ENCODE data around the gene TNS1.

Gene TNS1

DNA sequence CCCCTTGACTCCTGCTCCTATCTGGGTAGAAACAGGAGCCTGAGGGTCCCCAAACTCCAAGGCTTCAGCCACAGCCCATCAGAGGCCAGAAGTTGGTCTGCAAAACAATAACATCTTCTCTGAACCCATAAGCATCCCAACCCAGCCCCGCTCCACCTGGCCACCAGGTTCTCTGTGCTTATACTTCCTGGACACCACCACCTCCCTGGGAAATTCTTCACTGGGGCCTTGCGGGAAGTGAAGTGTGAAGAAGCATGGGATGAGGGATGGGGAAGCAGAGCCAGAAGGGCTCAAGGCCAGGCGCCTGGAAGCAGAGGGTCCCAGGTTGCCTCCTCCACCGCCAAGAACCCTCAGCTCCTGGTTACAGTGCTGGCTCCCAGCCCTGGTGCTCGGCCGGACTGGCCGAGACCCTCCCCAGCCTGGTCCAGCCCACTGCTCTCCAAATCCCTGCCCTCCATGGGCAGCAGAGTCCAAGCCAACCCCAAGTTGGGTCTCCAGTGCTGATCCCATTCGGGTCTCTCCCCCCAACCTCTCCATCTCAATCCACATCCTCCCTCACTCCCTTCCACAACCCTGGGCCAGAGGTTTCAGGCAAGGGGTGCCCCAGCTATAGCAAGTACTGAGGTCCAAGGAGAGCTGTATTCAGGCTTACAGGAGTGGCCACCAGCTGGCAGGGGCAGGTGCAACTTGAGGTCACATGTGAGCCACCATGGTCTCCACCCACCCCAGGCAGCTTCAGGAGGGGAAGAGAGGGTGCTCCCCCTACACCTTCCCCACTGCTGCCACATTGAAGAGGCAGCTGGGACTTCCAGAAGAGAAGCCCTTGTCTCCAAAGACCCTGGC is 60.7 kb downstream of the TNS1 start:
- DNase-seq, result no peak

GRCh38 chr2:217941339-217941738 is 61.5 kb downstream of the TNS1 start:
- no peak for DNase-seq

DNA sequence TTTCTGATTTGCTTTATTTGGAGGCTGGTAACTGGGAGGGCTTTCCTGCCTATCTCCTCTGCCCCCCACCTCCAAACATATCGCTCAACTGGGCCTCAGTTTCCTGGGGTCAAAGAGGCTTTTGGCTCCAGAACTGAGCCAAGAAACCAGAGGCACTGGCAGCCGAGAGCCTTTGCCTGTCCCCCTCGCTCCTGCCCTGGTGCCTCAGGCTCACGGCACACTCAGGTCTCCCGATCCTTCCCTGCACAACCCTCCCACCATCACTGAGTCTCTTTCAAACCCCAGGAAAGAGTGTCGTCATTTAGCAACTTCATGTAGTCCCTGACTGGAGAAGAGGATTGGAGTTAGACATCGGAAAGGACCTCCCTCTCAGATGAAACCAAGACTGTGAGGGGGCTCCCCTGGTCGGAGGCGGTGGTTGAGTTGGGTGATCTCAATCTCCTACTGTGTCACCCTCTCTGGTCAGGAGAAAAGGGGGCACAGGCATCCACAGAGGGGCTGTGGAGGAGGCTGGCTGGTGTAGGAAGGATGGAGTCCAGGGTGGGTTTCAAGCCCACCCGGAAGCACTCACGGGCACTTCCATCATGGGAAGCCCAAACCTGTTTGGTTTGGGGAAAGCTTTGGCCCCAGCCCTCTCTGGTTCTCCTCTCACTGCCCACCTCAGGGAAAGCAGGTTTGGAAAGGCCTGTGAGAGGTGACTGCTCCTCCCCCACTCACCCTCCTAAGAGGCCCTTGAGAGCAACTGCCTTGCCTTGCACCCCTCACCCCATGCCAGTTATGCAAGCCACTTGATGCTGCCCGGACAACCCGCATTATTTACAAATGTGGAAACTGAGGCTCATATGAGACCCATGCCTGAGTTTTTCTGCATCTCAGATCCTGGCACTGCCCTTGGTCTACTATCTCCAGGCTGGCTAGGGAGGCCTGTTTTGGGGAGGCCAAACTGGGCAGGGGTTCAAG is 62.3 kb downstream of the TNS1 start:
- DNase-seq, result no peak

DNA sequence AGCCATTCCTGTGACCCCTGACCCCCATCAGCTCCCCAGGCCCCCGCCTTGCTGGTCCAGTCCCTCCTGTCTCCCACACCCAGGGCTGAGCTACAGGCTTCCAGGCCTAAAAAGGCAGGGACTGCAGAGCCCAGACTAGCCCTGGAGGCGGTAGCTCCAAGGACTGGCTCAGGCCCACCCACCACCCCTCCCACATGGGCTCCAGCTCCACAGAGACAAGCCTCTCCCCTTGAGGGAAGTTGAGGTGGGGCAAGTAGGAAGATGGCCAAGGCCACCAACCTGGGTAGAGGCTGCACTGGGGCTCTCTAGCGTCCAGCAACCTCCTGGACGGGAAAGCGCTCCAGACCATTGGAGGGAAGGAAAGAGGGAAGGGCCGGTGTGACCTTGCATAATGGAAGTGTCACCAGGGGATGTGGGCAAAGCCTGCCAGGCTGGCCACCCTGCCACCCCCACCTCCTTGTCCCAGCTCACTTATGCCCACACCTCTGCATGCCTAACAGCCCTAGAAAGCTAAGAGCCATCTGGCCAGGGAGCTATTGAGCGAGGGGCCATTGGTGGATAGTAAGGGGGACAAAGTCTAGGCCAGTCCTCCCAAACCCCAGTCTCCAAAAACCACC is 63.1 kb downstream of the TNS1 start:
- no peak for DNase-seq

GRCh38 chr2:217939220-217939619 is 63.6 kb downstream of the TNS1 start:
- DNase-seq, result no peak

GRCh38 chr2:217938036-217938435 is 64.8 kb downstream of the TNS1 start:
- no peak for DNase-seq

- no peak for DNase-seq
Measured at GRCh38 chr2:217937446-217937845, 65.3 kb downstream of the TNS1 start.

- no peak for DNase-seq
Measured at GRCh38 chr2:217936952-217937351, 65.8 kb downstream of the TNS1 start.

DNA sequence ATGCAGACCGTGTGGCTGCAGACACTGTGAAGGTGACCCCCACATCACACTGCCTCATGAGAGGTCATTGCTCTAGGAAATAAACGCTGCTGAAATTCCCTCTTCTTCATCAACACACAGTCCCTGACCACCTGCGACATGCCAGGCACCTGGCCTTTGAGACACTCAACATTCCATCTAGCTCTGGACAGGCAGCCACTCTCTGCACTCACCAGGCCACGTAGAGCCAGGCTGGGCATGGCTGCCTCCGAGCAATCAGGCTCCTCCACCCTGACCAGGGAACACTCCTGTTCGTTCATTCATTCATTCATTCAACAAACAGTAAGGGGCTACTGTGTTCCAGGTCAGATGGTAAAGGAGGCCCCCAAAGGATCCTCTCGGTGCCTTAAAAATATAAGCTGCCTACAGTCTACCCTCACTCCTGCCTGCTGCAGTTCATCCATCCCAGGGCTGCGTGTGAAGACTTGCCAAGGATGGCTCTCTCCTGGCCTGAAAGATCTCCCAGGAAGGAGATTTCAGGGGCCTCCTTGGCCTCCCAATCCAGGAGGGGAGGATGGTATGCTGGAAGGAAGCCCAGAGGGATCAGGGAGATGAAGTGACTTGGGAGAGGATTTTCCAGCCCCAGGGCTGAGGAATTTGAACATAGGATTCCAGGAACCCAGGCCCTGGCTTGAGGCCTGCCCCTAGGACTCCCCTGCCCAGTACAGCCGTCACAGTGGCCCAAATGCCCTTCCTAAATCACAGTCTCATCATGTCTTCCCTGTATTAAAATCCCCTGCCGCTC is 66.7 kb downstream of the TNS1 start:
- no peak for DNase-seq

- no peak for DNase-seq
Measured at GRCh38 chr2:217935235-217935879, 67.4 kb downstream of the TNS1 start.

DNA sequence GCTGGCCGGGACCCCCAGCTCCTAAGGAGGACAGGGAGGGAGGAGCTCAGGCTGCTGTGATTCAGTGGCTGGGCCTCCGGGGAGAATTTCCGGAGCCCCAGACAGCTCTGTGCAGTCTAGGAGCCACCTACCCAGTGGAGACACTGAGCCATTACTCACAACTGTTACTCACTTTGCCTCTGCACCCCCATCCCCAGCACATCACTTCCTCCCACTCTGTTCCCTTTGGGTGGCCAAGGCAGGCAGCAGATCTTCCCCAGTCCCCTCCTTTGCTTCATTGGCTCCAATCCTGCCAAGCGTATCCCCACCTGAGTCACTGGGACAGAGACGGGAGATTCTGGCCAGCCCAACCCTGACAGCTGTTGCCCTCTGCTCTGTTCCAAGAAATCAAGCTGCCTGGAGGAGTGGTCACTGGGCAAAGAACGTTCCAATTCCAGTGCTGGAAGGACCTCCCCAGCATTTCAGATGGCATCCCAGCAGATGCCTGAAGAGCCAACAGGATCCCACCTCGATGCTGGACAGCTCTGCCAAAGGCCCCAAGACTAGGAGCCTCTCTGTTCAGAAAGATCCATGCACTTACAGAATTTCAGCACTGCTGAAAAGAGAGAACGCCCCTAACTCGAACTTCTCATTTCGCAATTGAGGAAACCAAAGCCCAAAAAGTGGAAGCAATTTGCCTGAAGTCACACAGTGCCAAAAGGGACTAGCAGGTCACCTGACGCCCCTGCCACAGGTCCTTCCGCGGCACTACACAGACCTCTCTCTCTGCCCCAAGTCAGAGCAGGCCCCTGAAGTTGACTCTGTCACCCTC is 68.3 kb downstream of the TNS1 start:
- DNase-seq, result no peak

DNA sequence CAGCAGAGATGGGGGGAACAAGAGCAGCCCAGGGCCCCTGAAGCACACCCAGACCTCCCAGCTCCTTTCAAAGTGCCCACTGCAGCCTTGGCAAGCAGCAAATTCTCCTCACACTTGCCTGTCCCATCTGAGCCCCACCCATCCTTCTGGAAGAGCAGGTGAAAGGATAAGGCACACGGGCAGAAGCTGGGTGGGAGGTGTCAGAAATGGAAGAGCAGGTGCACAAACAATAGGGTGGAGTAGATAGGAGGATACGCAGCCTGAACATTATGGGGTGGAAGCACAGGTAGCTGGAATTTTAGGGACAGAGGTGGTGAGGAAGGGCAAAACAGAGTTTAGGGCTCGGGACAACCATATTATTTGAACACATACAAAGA is 69.2 kb downstream of the TNS1 start:
- no peak for DNase-seq

- DNase-seq, result no peak
Measured at GRCh38 chr2:217932803-217933616, 69.8 kb downstream of the TNS1 start.

- no peak for DNase-seq
Measured at GRCh38 chr2:217931846-217932560, 70.8 kb downstream of the TNS1 start.

DNA sequence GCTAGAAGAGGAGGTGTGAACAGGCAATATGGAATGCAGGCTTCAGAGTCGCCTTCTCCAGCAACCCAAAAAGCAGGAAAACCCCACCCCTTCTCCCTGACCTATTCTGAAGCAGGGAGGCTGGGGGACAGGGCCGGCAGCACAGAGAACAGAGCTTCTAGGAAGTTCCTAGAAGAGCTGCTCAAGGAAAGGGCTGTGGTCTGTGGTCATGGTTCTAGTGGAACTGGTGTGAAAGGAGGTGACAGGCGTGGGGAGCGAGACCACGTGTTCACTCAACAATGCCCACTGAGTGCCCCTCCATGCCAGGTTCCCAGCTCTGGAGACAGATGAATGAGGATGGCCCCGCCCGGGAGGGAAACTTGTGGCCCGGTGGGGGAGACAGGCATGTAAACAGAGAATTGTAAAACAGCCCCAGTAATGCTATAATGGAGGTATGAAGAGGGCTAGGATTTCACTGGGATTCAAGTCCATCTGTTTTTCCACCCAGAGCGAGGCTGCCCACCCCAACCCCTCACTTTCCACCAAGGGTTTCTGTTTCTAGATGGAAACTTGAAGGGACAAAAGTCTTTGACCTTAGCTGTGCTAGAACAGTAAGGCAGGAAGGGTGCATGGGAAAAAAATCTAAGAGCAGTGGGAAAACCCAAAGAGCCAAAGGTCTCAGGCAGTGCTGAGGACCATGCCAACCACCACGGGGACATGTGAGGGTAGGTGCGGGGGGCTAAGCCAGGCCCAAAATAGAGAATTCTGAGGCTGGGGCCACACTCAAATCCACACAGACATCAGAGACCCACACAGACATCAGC is 71.8 kb downstream of the TNS1 start:
- DNase-seq, result no peak

GRCh38 chr2:217929757-217930707 is 72.8 kb downstream of the TNS1 start:
- DNase-seq, result no peak

DNA sequence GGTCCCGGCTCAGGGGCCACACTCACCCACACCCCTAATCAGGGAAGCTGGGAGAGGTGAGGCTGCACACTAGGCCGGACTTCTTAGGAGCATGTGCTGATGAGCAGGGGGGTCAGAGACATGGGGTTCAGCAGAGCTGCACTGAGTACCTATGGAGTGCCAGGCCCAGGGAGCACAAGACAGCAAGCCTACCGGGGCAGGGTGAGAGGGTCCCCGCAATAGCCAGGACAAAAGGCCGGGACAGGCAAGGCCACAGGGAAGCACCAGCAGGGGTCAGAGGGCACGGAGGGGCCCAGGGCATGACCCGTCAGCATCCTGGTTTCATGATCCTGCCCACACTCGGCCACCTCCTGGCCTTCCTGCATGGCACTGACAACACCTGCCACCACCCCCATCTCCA is 73.5 kb downstream of the TNS1 start:
- DNase-seq, result no peak

All from activated CD4-positive, CD25-positive, alpha-beta regulatory T cell (primary cell).